Right lobe of liver (tissue), 4 donors: ENCODE results near the gene MAT2A.

Source experiments
- CTCF ChIP-seq, 4 donors: fragments of 200-600 bp in 3 of 4; fragments of 450-650 bp in 1 of 4; IDR thresholded peaks; one replicate each; pipeline versions ENCODE4 v1.5.1 to v1.8.0; 2016 to 2022; ENCODE audit warnings: antibody characterized with exemption in 4 of 4, mild to moderate bottlenecking in 2 of 4
- POLR2A ChIP-seq: fragments of 450-650 bp; IDR thresholded peaks from one replicate; pipeline ENCODE4 v1.6.1; 2017; ENCODE audit warnings: antibody characterized with exemption, mild to moderate bottlenecking
- donor health status: DM: no; HTN: no; CAD: no.
- donor health status: DM: no; HTN: no; CAD: no.
- donor health status: DM: no; HTN: yes; CAD: no.

- TF ChIP-seq POLR2A (no peak), CTCF (IDR thresholded peaks at IDR 0.05) (no peak)
Observed at GRCh38 chr2:85549095-85549494, 10.1 kb downstream of the MAT2A start.
